ENCODE measurements around the gene USP49. TPM values are rescaled to one million over a fixed set of nuclear protein-coding genes. Genes with fewer than 3 reads are reported as not detected.
"Not testable (repeated sequence)": the region's sequence is repeated elsewhere in the genome, so short reads cannot be mapped to it uniquely, and the experiment has no call there.

USP49 gene
- total RNA-seq, 4 donors from 2014 or later = 2.9 to 17.1 (median 4.1) TPM

GRCh38 chr6:41767112-41767833, 127.9 kb downstream of the USP49 start:
- TF ChIP-seq POLR2A (IDR thresholded peaks at IDR 0.05) = no peak
- Histone ChIP-seq H3K9me3 (no peaks in the 10 kb centered on the region), H3K27ac (peak overlapping the region; percentile 3), H3K36me3 (peaks cover 22% of the 10 kb centered on the region), H3K27me3 (no peaks in the 10 kb centered on the region), H3K4me1 (peaks cover 9% of the 10 kb centered on the region), H3K4me3 (no peak overlapping the region)
- DNase-seq (ENCODE audit: low spot score in 2 of 2) = no peak
- WGBS = 27% methylated on average over 11 of the region's 12 CpGs

GRCh38 chr6:41766043-41766664, 129.0 kb downstream of the USP49 start:
- not testable (repeated sequence) for DNase-seq (ENCODE audit: low spot score in 2 of 2); H3K4me1 ChIP-seq; H3K27me3 ChIP-seq; H3K4me3 ChIP-seq; H3K9me3 ChIP-seq; H3K27ac ChIP-seq
- H3K36me3 ChIP-seq = peaks cover 11% of the 10 kb centered on the region
- 94% methylated on average over 4 of the region's 4 CpGs for WGBS

- Histone ChIP-seq H3K4me3 (no peak overlapping the region), H3K4me1 (peaks cover 9% of the 10 kb centered on the region), H3K9me3 (no peaks in the 10 kb centered on the region), H3K27me3 (no peaks in the 10 kb centered on the region), H3K27ac (no peak overlapping the region), H3K36me3 (no peaks in the 10 kb centered on the region)
- WGBS = 51% methylated on average over 2 of the region's 2 CpGs
- TF ChIP-seq EP300 (IDR thresholded peaks at IDR 0.05) (no peak), POLR2A (IDR thresholded peaks at IDR 0.05) (no peak), CTCF (IDR thresholded peaks at IDR 0.05) (no peak), POLR2AphosphoS5 (IDR thresholded peaks at IDR 0.05) (no peak)
- DNase-seq (ENCODE audit: low spot score in 2 of 2) = no peak
These were observed 131.7 kb downstream of the USP49 start for GRCh38 chr6:41763470-41763869.

- DNase-seq (ENCODE audit: low spot score in 2 of 2) = no peak
- Histone ChIP-seq H3K4me1 (no peaks in the 10 kb centered on the region), H3K36me3 (no peaks in the 10 kb centered on the region), H3K27me3 (peaks cover 4% of the 10 kb centered on the region), H3K9me3 (no peaks in the 10 kb centered on the region), H3K27ac (no peak overlapping the region), H3K4me3 (no peak overlapping the region)
- 83% methylated on average over 2 of the region's 2 CpGs for WGBS
- TF ChIP-seq CTCF (IDR thresholded peaks at IDR 0.05) = no peak
- no peak for TF ChIP-seq EP300 (IDR thresholded peaks at IDR 0.05)
- no peak for TF ChIP-seq POLR2AphosphoS5 (IDR thresholded peaks at IDR 0.05)
- TF ChIP-seq POLR2A (IDR thresholded peaks at IDR 0.05) = no peak
These were observed 135.1 kb downstream of the USP49 start for GRCh38 chr6:41759905-41760579.

- no peaks in the 10 kb centered on the region for H3K36me3 ChIP-seq
- 93% methylated on average over 8 of the region's 13 CpGs for WGBS
- H3K27me3 ChIP-seq = peaks cover 4% of the 10 kb centered on the region
- TF ChIP-seq CTCF (IDR thresholded peaks at IDR 0.05) (no peak), POLR2A (IDR thresholded peaks at IDR 0.05) (no peak), EP300 (IDR thresholded peaks at IDR 0.05) (no peak), POLR2AphosphoS5 (IDR thresholded peaks at IDR 0.05) (no peak)
- H3K9me3 ChIP-seq = no peaks in the 10 kb centered on the region
- no peak overlapping the region for H3K27ac ChIP-seq
- H3K4me3 ChIP-seq = no peak overlapping the region
- H3K4me1 ChIP-seq = no peaks in the 10 kb centered on the region
- DNase-seq (ENCODE audit: low spot score in 2 of 2) = no peak
These were observed 135.9 kb downstream of the USP49 start for GRCh38 chr6:41759106-41759904.
